ENCODE measurements around the gene TVP23A. TPM values are rescaled to one million over a fixed set of nuclear protein-coding genes. Genes with fewer than 3 reads are reported as not detected.

TVP23A gene
- polyA plus RNA-seq, 1 of the 3 experiments (the other 2 are of a cell fraction), result 0.35 TPM

DNA sequence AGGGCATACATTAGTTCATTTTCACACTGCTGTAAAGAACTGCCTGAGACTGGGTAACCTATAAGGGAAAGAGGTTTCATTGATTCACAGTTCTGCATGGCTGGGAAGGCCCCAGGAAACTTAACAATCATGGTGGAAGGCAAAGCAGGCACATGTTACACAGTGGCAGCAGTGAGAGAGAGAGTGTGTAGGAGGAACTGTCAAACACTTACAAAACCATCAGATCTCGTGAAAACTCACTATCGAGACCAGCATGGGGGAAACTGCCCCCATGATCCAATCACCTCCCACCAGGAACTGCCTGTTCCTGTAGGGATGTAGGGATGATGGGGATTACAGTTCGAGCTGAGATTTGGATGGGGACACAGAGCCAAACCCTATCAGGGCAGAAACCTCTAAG lies 57.7 kb downstream of the TVP23A start:
- peaks cover 0 to 9% of the 10 kb centered on the region in 2 experiments; a peak in 1 of 4 replicates for H3K4me1 ChIP-seq (ENCODE audit: control insufficient read depth in 1 of 2, insufficient read depth in 2 of 2, low read depth in 1 of 2, low read length in 1 of 2)
- H3K9me3 ChIP-seq, result no peaks in the 10 kb centered on the region
- H3K36me3 ChIP-seq (replicated peaks in 1 of 2; ENCODE audit: control insufficient read depth in 1 of 2, insufficient read depth in 2 of 2, low read length in 1 of 2), result peaks cover 24 to 35% of the 10 kb centered on the region in 2 experiments
- TF ChIP-seq RCOR1 (IDR thresholded peaks at IDR 0.05; ENCODE audit: low read length), result no peak
- no peak for TF ChIP-seq CHD2 (IDR thresholded peaks at IDR 0.05; ENCODE audit: low read length, partially characterized antibody)
- TF ChIP-seq, protein P1, sequence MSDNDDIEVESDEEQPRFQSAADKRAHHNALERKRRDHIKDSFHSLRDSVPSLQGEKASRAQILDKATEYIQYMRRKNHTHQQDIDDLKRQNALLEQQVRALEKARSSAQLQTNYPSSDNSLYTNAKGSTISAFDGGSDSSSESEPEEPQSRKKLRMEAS (IDR thresholded peaks at IDR 0.05; ENCODE audit: low read depth), result no peak
- TF ChIP-seq GATA2 (CRISPR knock-in tag; IDR thresholded peaks at IDR 0.05), result no peak
- no peak for TF ChIP-seq MXI1 (IDR thresholded peaks at IDR 0.05; ENCODE audit: low read depth, low read length)
- TF ChIP-seq NFIC (IDR thresholded peaks at IDR 0.05; ENCODE audit: borderline replicate concordance), result no peak
- TF ChIP-seq, protein P2, sequence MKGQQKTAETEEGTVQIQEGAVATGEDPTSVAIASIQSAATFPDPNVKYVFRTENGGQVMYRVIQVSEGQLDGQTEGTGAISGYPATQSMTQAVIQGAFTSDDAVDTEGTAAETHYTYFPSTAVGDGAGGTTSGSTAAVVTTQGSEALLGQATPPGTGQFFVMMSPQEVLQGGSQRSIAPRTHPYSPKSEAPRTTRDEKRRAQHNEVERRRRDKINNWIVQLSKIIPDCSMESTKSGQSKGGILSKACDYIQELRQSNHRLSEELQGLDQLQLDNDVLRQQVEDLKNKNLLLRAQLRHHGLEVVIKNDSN (IDR thresholded peaks at IDR 0.05; ENCODE audit: borderline replicate concordance, low read depth), result no peak
- no peak for TF ChIP-seq PBX3 (IDR thresholded peaks at IDR 0.05)
- no peak for TF ChIP-seq RXRA (IDR thresholded peaks at IDR 0.05; ENCODE audit: borderline replicate concordance, low read depth)
- TF ChIP-seq ZBTB33 (IDR thresholded peaks at IDR 0.05; ENCODE audit: borderline replicate concordance, low read depth), result no peak
- no peak for TF ChIP-seq TEAD4 (IDR thresholded peaks at IDR 0.05; ENCODE audit: borderline replicate concordance, insufficient read depth)
- TF ChIP-seq YY1 (IDR thresholded peaks at IDR 0.05; ENCODE audit: low read depth), result no peak
- no peak for TF ChIP-seq SMC3 (IDR thresholded peaks at IDR 0.05; ENCODE audit: low read depth, low read length)
- no peak for TF ChIP-seq SIN3A (IDR thresholded peaks at IDR 0.05; ENCODE audit: borderline replicate concordance, low read depth, low read length)
- TF ChIP-seq JUND (IDR thresholded peaks at IDR 0.05), result no peak
- TF ChIP-seq, protein P3, sequence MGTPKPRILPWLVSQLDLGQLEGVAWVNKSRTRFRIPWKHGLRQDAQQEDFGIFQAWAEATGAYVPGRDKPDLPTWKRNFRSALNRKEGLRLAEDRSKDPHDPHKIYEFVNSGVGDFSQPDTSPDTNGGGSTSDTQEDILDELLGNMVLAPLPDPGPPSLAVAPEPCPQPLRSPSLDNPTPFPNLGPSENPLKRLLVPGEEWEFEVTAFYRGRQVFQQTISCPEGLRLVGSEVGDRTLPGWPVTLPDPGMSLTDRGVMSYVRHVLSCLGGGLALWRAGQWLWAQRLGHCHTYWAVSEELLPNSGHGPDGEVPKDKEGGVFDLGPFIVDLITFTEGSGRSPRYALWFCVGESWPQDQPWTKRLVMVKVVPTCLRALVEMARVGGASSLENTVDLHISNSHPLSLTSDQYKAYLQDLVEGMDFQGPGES (IDR thresholded peaks at IDR 0.05; ENCODE audit: low read depth, low read length), result no peak
- TF ChIP-seq RFX5 (IDR thresholded peaks at IDR 0.05; ENCODE audit: low read length), result no peak
- 100% methylated on average over 1 of the region's 3 CpGs for WGBS (ENCODE audit: low lambda C conversion rate)
- no peak overlapping the region for H2AFZ ChIP-seq (ENCODE audit: low read depth)
- H3K9me2 ChIP-seq, result no peaks in the 10 kb centered on the region
- CTCF ChIA-PET, result interaction anchor here (1.5 to 2.0 kb wide), 2 partner anchors 17 to 158 kb away, joined by 3 to 7 read pairs; no protein-coding TSS in a partner anchor
- H3F3A ChIP-seq (replicated peaks; ENCODE audit: insufficient read depth), result peaks cover 2% of the 10 kb centered on the region
- no peak overlapping the region for H3K4me3 ChIP-seq (ENCODE audit: low read depth in 2 of 2, low read length in 1 of 2)
- H3K27ac ChIP-seq (ENCODE audit: low read depth in 2 of 2, low read length in 1 of 2), result no peak overlapping the region
- H3K79me2 ChIP-seq (ENCODE audit: insufficient read depth), result no peaks in the 10 kb centered on the region
- H4K20me1 ChIP-seq (ENCODE audit: insufficient read depth), result no peaks in the 10 kb centered on the region
- POLR2A ChIA-PET, result no interaction called here
- DNase-seq, result no peak
- H3K9ac ChIP-seq, result no peak overlapping the region
- H3K27me3 ChIP-seq (ENCODE audit: insufficient read depth), result no peaks in the 10 kb centered on the region
- H3K4me2 ChIP-seq, result no peak overlapping the region
